ENCODE measurements around the gene OR5K2.

The OR5K2 gene

GRCh38 chr3:98497381-98497780 is at the start of gene OR5K2:
Gene OR5K2 (plus strand): TSS chr3:98497681. CDS start chr3:98497681, 0 bp downstream.
- Mint-ChIP-seq H3K9me3 (no peaks in the 10 kb centered on the region), H3K36me3 (ENCODE audit: low read depth) (no peaks in the 10 kb centered on the region), H3K27me3 (peaks cover 8% of the 10 kb centered on the region)

GRCh38 chr3:98449606-98450193 is 47.8 kb upstream of the OR5K2 start:
- H3K4me1 Mint-ChIP-seq (ENCODE audit: low read depth), result peaks cover 3% of the 10 kb centered on the region
- peaks cover 11% of the 10 kb centered on the region for H3K27me3 Mint-ChIP-seq
- H3K36me3 Mint-ChIP-seq (ENCODE audit: low read depth), result no peaks in the 10 kb centered on the region
- H3K4me3 Mint-ChIP-seq, result no peak overlapping the region
- no peak overlapping the region for H3K27ac Mint-ChIP-seq
- H3K9me3 Mint-ChIP-seq, result peaks cover 6% of the 10 kb centered on the region

More at GRCh38 chr3:98497381-98497780, at the start of gene OR5K2:
- peaks cover 4% of the 10 kb centered on the region for H3K4me1 Mint-ChIP-seq (ENCODE audit: low read depth)
- no peak within 1 kb of the TSS for H3K27ac Mint-ChIP-seq
- H3K4me3 Mint-ChIP-seq, result no peak within 1 kb of the TSS

GRCh38 chr3:98450372-98450771 is 47.1 kb upstream of the OR5K2 start:
- Mint-ChIP-seq H3K36me3 (ENCODE audit: low read depth) (no peaks in the 10 kb centered on the region), H3K27me3 (peaks cover 11% of the 10 kb centered on the region), H3K9me3 (peaks cover 6% of the 10 kb centered on the region), H3K4me1 (ENCODE audit: low read depth) (peaks cover 3% of the 10 kb centered on the region), H3K27ac (no peak overlapping the region), H3K4me3 (no peak overlapping the region)

GRCh38 chr3:98453827-98454226 is 43.7 kb upstream of the OR5K2 start:
- no peaks in the 10 kb centered on the region for H3K36me3 Mint-ChIP-seq (ENCODE audit: low read depth)
- H3K4me1 Mint-ChIP-seq (ENCODE audit: low read depth), result no peaks in the 10 kb centered on the region
- no peak overlapping the region for H3K27ac Mint-ChIP-seq
- peaks cover 6% of the 10 kb centered on the region for H3K9me3 Mint-ChIP-seq
- no peak overlapping the region for H3K4me3 Mint-ChIP-seq
- peaks cover 7% of the 10 kb centered on the region for H3K27me3 Mint-ChIP-seq

GRCh38 chr3:98454929-98455328 is 42.6 kb upstream of the OR5K2 start:
- peaks cover 7% of the 10 kb centered on the region for H3K27me3 Mint-ChIP-seq
- no peaks in the 10 kb centered on the region for H3K4me1 Mint-ChIP-seq (ENCODE audit: low read depth)
- H3K27ac Mint-ChIP-seq, result no peak overlapping the region
- H3K36me3 Mint-ChIP-seq (ENCODE audit: low read depth), result no peaks in the 10 kb centered on the region
- H3K9me3 Mint-ChIP-seq, result peaks cover 7% of the 10 kb centered on the region
- no peak overlapping the region for H3K4me3 Mint-ChIP-seq

- Mint-ChIP-seq H3K9me3 (peaks cover 4% of the 10 kb centered on the region), H3K36me3 (ENCODE audit: low read depth) (no peaks in the 10 kb centered on the region), H3K4me1 (ENCODE audit: low read depth) (no peaks in the 10 kb centered on the region), H3K27ac (no peak overlapping the region), H3K4me3 (no peak overlapping the region), H3K27me3 (peaks cover 4% of the 10 kb centered on the region)
Observed at GRCh38 chr3:98457543-98457942, 39.9 kb upstream of the OR5K2 start.

- Mint-ChIP-seq H3K4me1 (ENCODE audit: low read depth) (no peaks in the 10 kb centered on the region), H3K4me3 (no peak overlapping the region), H3K36me3 (ENCODE audit: low read depth) (no peaks in the 10 kb centered on the region), H3K27me3 (no peaks in the 10 kb centered on the region), H3K9me3 (peaks cover 4% of the 10 kb centered on the region), H3K27ac (no peak overlapping the region)
Observed at GRCh38 chr3:98460220-98460619, 37.3 kb upstream of the OR5K2 start.

- Mint-ChIP-seq H3K27me3 (no peaks in the 10 kb centered on the region), H3K9me3 (peaks cover 4% of the 10 kb centered on the region), H3K27ac (no peak within 1 kb of the TSS), H3K4me3 (no peak within 1 kb of the TSS), H3K4me1 (ENCODE audit: low read depth) (no peaks in the 10 kb centered on the region), H3K36me3 (ENCODE audit: low read depth) (no peaks in the 10 kb centered on the region)
Observed at GRCh38 chr3:98462901-98463300, 34.6 kb upstream of the OR5K2 start, which contains the start of gene OR5K1. Gene OR5K1 (plus strand): TSS chr3:98463201. CDS start chr3:98469577, 6,376 bp downstream.

- peaks cover 5% of the 10 kb centered on the region for H3K36me3 Mint-ChIP-seq (ENCODE audit: low read depth)
- peaks cover 11% of the 10 kb centered on the region for H3K27me3 Mint-ChIP-seq
- no peaks in the 10 kb centered on the region for H3K4me1 Mint-ChIP-seq (ENCODE audit: low read depth)
- peaks cover 32% of the 10 kb centered on the region for H3K9me3 Mint-ChIP-seq
- no peak overlapping the region for H3K27ac Mint-ChIP-seq
- no peak overlapping the region for H3K4me3 Mint-ChIP-seq
Observed at GRCh38 chr3:98482717-98483482, 14.6 kb upstream of the OR5K2 start.

- H3K27me3 Mint-ChIP-seq, result peaks cover 11% of the 10 kb centered on the region
- H3K36me3 Mint-ChIP-seq (ENCODE audit: low read depth), result peaks cover 5% of the 10 kb centered on the region
- H3K4me1 Mint-ChIP-seq (ENCODE audit: low read depth), result no peaks in the 10 kb centered on the region
- H3K27ac Mint-ChIP-seq, result no peak overlapping the region
- no peak overlapping the region for H3K4me3 Mint-ChIP-seq
- peaks cover 37% of the 10 kb centered on the region for H3K9me3 Mint-ChIP-seq
Observed at GRCh38 chr3:98483626-98484025, 13.9 kb upstream of the OR5K2 start.

- H3K4me1 Mint-ChIP-seq (ENCODE audit: low read depth), result peaks cover 7% of the 10 kb centered on the region
- H3K27ac Mint-ChIP-seq, result no peak overlapping the region
- no peaks in the 10 kb centered on the region for H3K9me3 Mint-ChIP-seq
- H3K27me3 Mint-ChIP-seq, result peaks cover 4% of the 10 kb centered on the region
- no peak overlapping the region for H3K4me3 Mint-ChIP-seq
- H3K36me3 Mint-ChIP-seq (ENCODE audit: low read depth), result peaks cover 5% of the 10 kb centered on the region
Observed at GRCh38 chr3:98500019-98500418, 2.5 kb downstream of the OR5K2 start.

- peaks cover 10% of the 10 kb centered on the region for H3K36me3 Mint-ChIP-seq (ENCODE audit: low read depth)
- no peaks in the 10 kb centered on the region for H3K9me3 Mint-ChIP-seq
- no peak overlapping the region for H3K4me3 Mint-ChIP-seq
- peaks cover 7% of the 10 kb centered on the region for H3K4me1 Mint-ChIP-seq (ENCODE audit: low read depth)
- H3K27ac Mint-ChIP-seq, result no peak overlapping the region
- H3K27me3 Mint-ChIP-seq, result peaks cover 3% of the 10 kb centered on the region
Observed at GRCh38 chr3:98501270-98501669, 3.8 kb downstream of the OR5K2 start.

- no peaks in the 10 kb centered on the region for H3K9me3 Mint-ChIP-seq
- no peak overlapping the region for H3K4me3 Mint-ChIP-seq
- H3K36me3 Mint-ChIP-seq (ENCODE audit: low read depth), result peaks cover 17% of the 10 kb centered on the region
- peaks cover 2% of the 10 kb centered on the region for H3K27me3 Mint-ChIP-seq
- H3K4me1 Mint-ChIP-seq (ENCODE audit: low read depth), result peaks cover 7% of the 10 kb centered on the region
- H3K27ac Mint-ChIP-seq, result no peak overlapping the region
Observed at GRCh38 chr3:98501863-98502576, 4.5 kb downstream of the OR5K2 start.

GRCh38 chr3:98504539-98504938 is 7.1 kb downstream of the OR5K2 start:
- H3K4me1 Mint-ChIP-seq (ENCODE audit: low read depth), result peaks cover 11% of the 10 kb centered on the region
- no peaks in the 10 kb centered on the region for H3K9me3 Mint-ChIP-seq
- H3K36me3 Mint-ChIP-seq (ENCODE audit: low read depth), result peaks cover 37% of the 10 kb centered on the region

GRCh38 chr3:98508582-98508981 is 11.1 kb downstream of the OR5K2 start:
- peaks cover 56% of the 10 kb centered on the region for H3K36me3 Mint-ChIP-seq (ENCODE audit: low read depth)
- H3K27ac Mint-ChIP-seq, result no peak overlapping the region
- H3K9me3 Mint-ChIP-seq, result no peaks in the 10 kb centered on the region
- peaks cover 14% of the 10 kb centered on the region for H3K4me1 Mint-ChIP-seq (ENCODE audit: low read depth)
- H3K27me3 Mint-ChIP-seq, result no peaks in the 10 kb centered on the region
- no peak overlapping the region for H3K4me3 Mint-ChIP-seq

More at GRCh38 chr3:98504539-98504938, 7.1 kb downstream of the OR5K2 start:
- no peak overlapping the region for H3K27ac Mint-ChIP-seq
- H3K4me3 Mint-ChIP-seq, result no peak overlapping the region
- H3K27me3 Mint-ChIP-seq, result no peaks in the 10 kb centered on the region
